ENCODE data around the gene ULBP3.
"Not testable (repeated sequence)": the region's sequence is repeated elsewhere in the genome, so short reads cannot be mapped to it uniquely, and the experiment has no call there.

ULBP3 gene

GRCh38 chr6:150075034-150075421 is 6.1 kb upstream of the ULBP3 start:
- DNase-seq = no peak

- not testable (repeated sequence) for DNase-seq
Observed at GRCh38 chr6:150074396-150075033, 5.6 kb upstream of the ULBP3 start.

- no peak for DNase-seq
Observed at GRCh38 chr6:150072201-150072600, 3.3 kb upstream of the ULBP3 start.

- DNase-seq = no peak
Observed at GRCh38 chr6:150070236-150070818, 1.4 kb upstream of the ULBP3 start.

GRCh38 chr6:150069706-150070105 is 785 bp upstream of the ULBP3 start:
- no peak for DNase-seq

GRCh38 chr6:150068151-150068550 is 770 bp downstream of the ULBP3 start:
- no peak for DNase-seq

GRCh38 chr6:150065083-150065482 is 3.8 kb downstream of the ULBP3 start:
- DNase-seq = no peak

- no peak for DNase-seq
Observed at GRCh38 chr6:150063640-150064039, 5.3 kb downstream of the ULBP3 start.

GRCh38 chr6:150059973-150060372 is 8.9 kb downstream of the ULBP3 start:
- DNase-seq = not testable (repeated sequence)

- no peak for DNase-seq
Observed at GRCh38 chr6:150058986-150059385, 9.9 kb downstream of the ULBP3 start.

GRCh38 chr6:150058231-150058792 is 10.6 kb downstream of the ULBP3 start:
- no peak for DNase-seq

GRCh38 chr6:150057501-150057951 is 11.4 kb downstream of the ULBP3 start:
- DNase-seq = no peak

- DNase-seq = no peak
Observed at GRCh38 chr6:150056916-150057315, 12.0 kb downstream of the ULBP3 start.

- DNase-seq = no peak
Observed at GRCh38 chr6:150056156-150056555, 12.8 kb downstream of the ULBP3 start.

GRCh38 chr6:150055131-150055530 is 13.8 kb downstream of the ULBP3 start:
- no peak for DNase-seq

GRCh38 chr6:150053450-150053849 is 15.5 kb downstream of the ULBP3 start:
- DNase-seq = no peak

GRCh38 chr6:150050846-150051245 is 18.1 kb downstream of the ULBP3 start:
- DNase-seq = no peak

- no peak for DNase-seq
Observed at GRCh38 chr6:150048099-150048498, 20.8 kb downstream of the ULBP3 start.

GRCh38 chr6:150046943-150047342 is 22.0 kb downstream of the ULBP3 start:
- no peak for DNase-seq

- DNase-seq = no peak
Observed at GRCh38 chr6:150044621-150045145, 24.2 kb downstream of the ULBP3 start.

- no peak for DNase-seq
Observed at GRCh38 chr6:150043501-150044412, 25.2 kb downstream of the ULBP3 start.

GRCh38 chr6:150043096-150043495 is 25.8 kb downstream of the ULBP3 start:
- no peak for DNase-seq
